OCI-LY3 (cell line): ENCODE results near the gene IZUMO2.

ENCODE experiments used
- EZH2phosphoT487 ChIP-seq: fragments of 200-600 bp; shearing (Covaris generic); IDR thresholded peaks from 2 replicates; pipeline ENCODE4 v1.6.1; 2018; ENCODE audit warnings: antibody characterized with exemption, mixed run types, low read depth
- TF ChIP-seq, protein P1 (sequence below): fragments of 200-600, 300-600 bp; sonication (generic); IDR thresholded peaks from 2 replicates; pipeline ENCODE4 v1.5.1; 2014; ENCODE audit warnings: antibody characterized with exemption, low read length, low read depth

DNA sequence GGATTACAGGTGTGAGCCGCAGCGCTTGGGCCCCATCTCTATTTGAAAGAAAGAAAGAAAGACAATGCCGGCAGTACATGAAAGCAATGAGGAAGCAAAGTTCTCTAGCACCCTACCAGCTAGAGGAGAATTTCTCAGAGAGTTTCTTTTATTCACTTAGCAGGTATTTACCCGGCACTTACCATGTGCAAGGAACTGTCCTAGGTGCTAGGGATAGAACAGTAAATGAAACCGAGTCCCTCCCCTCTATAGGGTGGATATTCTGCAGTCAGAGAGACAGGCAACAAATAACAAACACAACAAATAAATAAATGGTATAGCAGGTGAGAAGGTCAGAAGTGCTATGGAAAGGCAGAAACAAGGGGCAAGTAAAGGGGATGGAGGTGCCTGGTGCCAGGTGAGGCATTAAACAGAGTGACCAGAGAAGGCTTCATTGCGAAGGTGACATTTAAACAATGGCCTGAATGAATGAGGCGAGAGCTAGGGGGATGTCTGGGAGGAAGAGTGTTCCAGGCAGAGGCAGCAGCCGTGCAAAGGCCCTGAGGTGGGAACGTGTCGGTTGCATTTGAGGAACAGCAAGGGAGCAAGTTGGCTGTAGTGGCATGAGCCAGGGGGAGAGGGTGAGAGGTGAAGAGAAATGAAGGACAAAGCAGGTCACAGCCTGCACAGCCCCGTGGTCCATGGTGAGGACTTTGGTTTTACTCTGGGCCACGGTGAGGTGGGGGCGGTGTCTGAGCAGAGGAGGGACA lies 29.6 kb upstream of the IZUMO2 start:
- TF ChIP-seq, protein P1, sequence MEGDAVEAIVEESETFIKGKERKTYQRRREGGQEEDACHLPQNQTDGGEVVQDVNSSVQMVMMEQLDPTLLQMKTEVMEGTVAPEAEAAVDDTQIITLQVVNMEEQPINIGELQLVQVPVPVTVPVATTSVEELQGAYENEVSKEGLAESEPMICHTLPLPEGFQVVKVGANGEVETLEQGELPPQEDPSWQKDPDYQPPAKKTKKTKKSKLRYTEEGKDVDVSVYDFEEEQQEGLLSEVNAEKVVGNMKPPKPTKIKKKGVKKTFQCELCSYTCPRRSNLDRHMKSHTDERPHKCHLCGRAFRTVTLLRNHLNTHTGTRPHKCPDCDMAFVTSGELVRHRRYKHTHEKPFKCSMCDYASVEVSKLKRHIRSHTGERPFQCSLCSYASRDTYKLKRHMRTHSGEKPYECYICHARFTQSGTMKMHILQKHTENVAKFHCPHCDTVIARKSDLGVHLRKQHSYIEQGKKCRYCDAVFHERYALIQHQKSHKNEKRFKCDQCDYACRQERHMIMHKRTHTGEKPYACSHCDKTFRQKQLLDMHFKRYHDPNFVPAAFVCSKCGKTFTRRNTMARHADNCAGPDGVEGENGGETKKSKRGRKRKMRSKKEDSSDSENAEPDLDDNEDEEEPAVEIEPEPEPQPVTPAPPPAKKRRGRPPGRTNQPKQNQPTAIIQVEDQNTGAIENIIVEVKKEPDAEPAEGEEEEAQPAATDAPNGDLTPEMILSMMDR, result no peak
- TF ChIP-seq EZH2phosphoT487, result no peak
